IMR-90 (cell line): ENCODE data around the gene NAA10. TPM values are rescaled to one million over a fixed set of nuclear protein-coding genes. Genes with fewer than 3 reads are reported as not detected.

ENCODE experiments used
- ATAC-seq: fragments of 200-7000 bp; cut with Tn5 transposase; 2 replicates; pipeline ENCODE4 v1.9.1; 2020; ENCODE audit warnings: low read depth, mild to moderate bottlenecking, moderate library complexity
- BruUV-seq: library from RNA; stranded (reverse); fragments of 400-500 nt; replicated peaks from 2 replicates; lab custom pipeline; 2021; lab: Mats Ljungman, UMichigan
- CTCF ChIA-PET: fragments of 300-600 bp; formaldehyde crosslinking; extraction: SDS; loops from one replicate; lab custom pipeline; 2021; ENCODE audit warnings: antibody characterized with exemption; lab: Yijun Ruan, JAX
- POLR2A ChIA-PET: fragments of 300-600 bp; sonication (Branson Sonifier 250); formaldehyde crosslinking; loops from one replicate; lab custom pipeline; 2022; ENCODE audit warnings: antibody characterized with exemption; ENCODE audit not compliant: unreplicated experiment; lab: Charles Lee
- DNase-seq: peaks from one replicate; pipeline ENCODE4 v3.0.0; 2013
- H2AFZ ChIP-seq: replicated peaks from 2 replicates; pipeline ENCODE3; 2013; ENCODE audit warnings: low read length, mild to moderate bottlenecking; ENCODE audit not compliant: poor library complexity
- H2AK5ac ChIP-seq: 2 replicates; pipeline ENCODE4 v1.6.1; 2013; ENCODE audit warnings: low read depth, low read length, inconsistent platforms
- H2AK9ac ChIP-seq: replicated peaks from 2 replicates; pipeline ENCODE3; 2013; ENCODE audit warnings: mild to moderate bottlenecking, low read depth, low read length, moderate library complexity; ENCODE audit not compliant: poor library complexity
- H2BK120ac ChIP-seq: 2 replicates; pipeline ENCODE4 v1.6.1; 2013; ENCODE audit warnings: low read depth, low read length, inconsistent platforms
- H2BK15ac ChIP-seq: 3 replicates; pipeline ENCODE4 v1.6.1; 2013; ENCODE audit warnings: low read depth, low read length, inconsistent platforms
- H2BK20ac ChIP-seq: 2 replicates; pipeline ENCODE4 v1.6.1; 2013; ENCODE audit warnings: low read depth, mild to moderate bottlenecking, inconsistent platforms, low read length, moderate library complexity
- H2BK5ac ChIP-seq: 2 replicates; pipeline ENCODE4 v1.6.1; 2013; ENCODE audit warnings: mild to moderate bottlenecking, low read depth, low read length, inconsistent platforms; ENCODE audit not compliant: poor library complexity, severe bottlenecking
- H3K14ac ChIP-seq: replicated peaks from 2 replicates; pipeline ENCODE4 v1.6.1; 2013; ENCODE audit warnings: low read depth, low read length, inconsistent platforms
- H3K18ac ChIP-seq: 2 replicates; pipeline ENCODE4 v1.6.1; 2013; ENCODE audit warnings: low read depth, low read length, control low read depth
- H3K23ac ChIP-seq: 2 replicates; pipeline ENCODE4 v1.6.1; 2013; ENCODE audit warnings: low read depth, low read length, inconsistent platforms
- H3K27ac ChIP-seq: 2 replicates; pipeline ENCODE4 v1.5.1; 2013; ENCODE audit warnings: mild to moderate bottlenecking, control low read depth, low read length; ENCODE audit not compliant: insufficient read depth
- H3K27me3 ChIP-seq: 2 replicates; pipeline ENCODE4 v1.6.1; 2013; ENCODE audit warnings: low read length; ENCODE audit not compliant: control insufficient read depth, insufficient read depth
- H3K36me3 ChIP-seq: 2 replicates; pipeline ENCODE4 v1.6.1; 2013; ENCODE audit warnings: low read length, mixed read lengths; ENCODE audit not compliant: control insufficient read depth, insufficient read depth
- H3K4ac ChIP-seq: 2 replicates; pipeline ENCODE4 v1.6.1; 2013; ENCODE audit warnings: low read depth, low read length, inconsistent platforms
- H3K4me1 ChIP-seq: 2 replicates; pipeline ENCODE4 v1.6.1; 2013; ENCODE audit warnings: low read length, mixed read lengths; ENCODE audit not compliant: control insufficient read depth, insufficient read depth
- H3K4me2 ChIP-seq: 2 replicates; pipeline ENCODE4 v1.6.1; 2013; ENCODE audit warnings: low read depth, mild to moderate bottlenecking, control low read depth, low read length, moderate library complexity
- H3K4me3 ChIP-seq: 2 replicates; pipeline ENCODE4 v1.5.1; 2013; ENCODE audit warnings: low read depth, mild to moderate bottlenecking, control low read depth, low read length, moderate library complexity; ENCODE audit not compliant: insufficient read depth
- H3K56ac ChIP-seq: 2 replicates; pipeline ENCODE4 v1.6.1; 2013; ENCODE audit warnings: low read length, inconsistent platforms; ENCODE audit not compliant: insufficient read depth; ENCODE audit errors: extremely low read depth
- H3K79me1 ChIP-seq, 2 experiments: 2 replicates each; pipeline ENCODE4 v1.6.1; 2013; ENCODE audit warnings: low read length in 2 of 2, inconsistent platforms in 1 of 2, low read depth in 1 of 2
- H3K9ac ChIP-seq: 2 replicates; pipeline ENCODE4 v1.6.1; 2013; ENCODE audit warnings: low read depth, low read length, control low read depth
- H3K9me1 ChIP-seq: 2 replicates; pipeline ENCODE4 v1.6.1; 2013; ENCODE audit warnings: low read length, inconsistent platforms; ENCODE audit not compliant: insufficient read depth
- H3K9me3 ChIP-seq: 2 replicates; pipeline ENCODE4 v1.6.1; 2013; ENCODE audit warnings: low read length; ENCODE audit not compliant: control insufficient read depth, insufficient read depth
- H4K20me1 ChIP-seq: 2 replicates; pipeline ENCODE4 v1.6.1; 2013; ENCODE audit warnings: low read length, inconsistent platforms; ENCODE audit not compliant: insufficient read depth
- H4K5ac ChIP-seq: 2 replicates; pipeline ENCODE4 v1.6.1; 2013; ENCODE audit warnings: mild to moderate bottlenecking, low read depth, low read length, control low read depth
- H4K8ac ChIP-seq, 2 experiments: 2 replicates each; pipeline ENCODE4 v1.6.1; 2013; ENCODE audit warnings: low read depth in 2 of 2, low read length in 2 of 2, control low read depth in 1 of 2, inconsistent platforms in 1 of 2
- H4K91ac ChIP-seq: 2 replicates; pipeline ENCODE4 v1.6.1; 2013; ENCODE audit warnings: low read depth, low read length, inconsistent platforms; ENCODE audit not compliant: insufficient read depth
- BHLHE40 ChIP-seq: fragments of 150-350 bp; IDR thresholded peaks from 2 replicates; pipeline ENCODE4 v1.6.1; 2016; ENCODE audit warnings: mild to moderate bottlenecking, low read depth, low read length
- CTCF ChIP-seq: conservative IDR thresholded peaks from 2 replicates; pipeline ENCODE4 v1.5.1; 2012; ENCODE audit warnings: mild to moderate bottlenecking, low read depth, low read length, improper control_type of control experiment
- MAFK ChIP-seq: IDR thresholded peaks from 2 replicates; pipeline ENCODE4 v1.6.1; 2012; ENCODE audit warnings: low read depth, low read length, improper control_type of control experiment
- MXI1 ChIP-seq: IDR thresholded peaks from 2 replicates; pipeline ENCODE4 v1.6.1; 2012; ENCODE audit warnings: low read depth, mild to moderate bottlenecking, low read length, moderate library complexity, borderline replicate concordance
- NFE2L2 ChIP-seq: fragments of 150-350 bp; IDR thresholded peaks from 2 replicates; pipeline ENCODE4 v1.6.1; 2016; ENCODE audit warnings: low read depth, mild to moderate bottlenecking, low read length
- RCOR1 ChIP-seq: IDR thresholded peaks from 2 replicates; pipeline ENCODE4 v1.6.1; 2012; ENCODE audit warnings: mild to moderate bottlenecking, low read length, improper control_type of control experiment; ENCODE audit not compliant: insufficient replicate concordance
- WGBS, 2 experiments: methylation state at CpG; one replicate each; pipeline versions ENCODE4 v1.1.5 to v1.1.7; 2013; ENCODE audit warnings: missing lambda C conversion rate in 2 of 2; ENCODE audit not compliant: insufficient read length in 1 of 2; ENCODE audit errors: extremely low coverage in 2 of 2; 5-methylcytosine and 5-hydroxymethylcytosine counted together
- dilution Hi-C: fragments of 300-500 bp; cut with HindIII; formaldehyde crosslinking; loops from one replicate; pipeline ENCODE4 v1.14.3; 2018; ENCODE audit warnings: low sequenced_read_pairs; ENCODE audit not compliant: unreplicated experiment
- in situ Hi-C: fragments of 300-500 bp; cut with MboI; formaldehyde crosslinking; loops from 3 replicates; pipeline ENCODE4 v1.14.3; 2019; ENCODE audit warnings: low sequenced_read_pairs, inconsistent platforms, mixed read lengths
- intact Hi-C: fragments of 100-400 bp; cut with micrococcal nuclease; formaldehyde crosslinking; loops from 2 replicates; pipeline ENCODE4 v1.10.0; 2022
- polyA plus RNA-seq, 3 experiments: library from polyadenylated mRNA; depleted of rRNA; stranded (reverse); fragments of >200 nt; gene quantifications; 2 replicates each; pipeline ENCODE4 v1.2.3, GENCODE V29; 2012; ENCODE audit warnings: low replicate concordance in 1 of 3
- total RNA-seq: library from RNA; depleted of rRNA; stranded (reverse); fragments of >200 nt; gene quantifications from 2 replicates; pipeline ENCODE4 v1.2.3, GENCODE V29; 2012
- TF ChIP-seq, protein P1 (sequence below): fragments of 150-350 bp; IDR thresholded peaks from 2 replicates; pipeline ENCODE4 v1.6.1; 2016; ENCODE audit warnings: low read depth, mild to moderate bottlenecking, low read length, moderate library complexity, borderline replicate concordance
- TF ChIP-seq, protein P2 (sequence below): fragments of 150-350 bp; IDR thresholded peaks from 2 replicates; pipeline ENCODE4 v1.6.1; 2017; ENCODE audit warnings: mild to moderate bottlenecking, antibody characterized with exemption, low read length, low read depth

The NAA10 gene
- total and polyA plus RNA-seq, 2 of the 4 experiments (the other 2 are of a cell fraction), result 98.6 to 172 TPM

GRCh38 chrX:153968754-153969124, 33.9 kb upstream of the NAA10 start:
- no peak for TF ChIP-seq CTCF
- TF ChIP-seq RCOR1, result no peak
- no peak for TF ChIP-seq NFE2L2
- no peak for TF ChIP-seq MAFK
- TF ChIP-seq, protein P1, sequence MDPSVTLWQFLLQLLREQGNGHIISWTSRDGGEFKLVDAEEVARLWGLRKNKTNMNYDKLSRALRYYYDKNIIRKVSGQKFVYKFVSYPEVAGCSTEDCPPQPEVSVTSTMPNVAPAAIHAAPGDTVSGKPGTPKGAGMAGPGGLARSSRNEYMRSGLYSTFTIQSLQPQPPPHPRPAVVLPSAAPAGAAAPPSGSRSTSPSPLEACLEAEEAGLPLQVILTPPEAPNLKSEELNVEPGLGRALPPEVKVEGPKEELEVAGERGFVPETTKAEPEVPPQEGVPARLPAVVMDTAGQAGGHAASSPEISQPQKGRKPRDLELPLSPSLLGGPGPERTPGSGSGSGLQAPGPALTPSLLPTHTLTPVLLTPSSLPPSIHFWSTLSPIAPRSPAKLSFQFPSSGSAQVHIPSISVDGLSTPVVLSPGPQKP, result no peak
- TF ChIP-seq, protein P2, sequence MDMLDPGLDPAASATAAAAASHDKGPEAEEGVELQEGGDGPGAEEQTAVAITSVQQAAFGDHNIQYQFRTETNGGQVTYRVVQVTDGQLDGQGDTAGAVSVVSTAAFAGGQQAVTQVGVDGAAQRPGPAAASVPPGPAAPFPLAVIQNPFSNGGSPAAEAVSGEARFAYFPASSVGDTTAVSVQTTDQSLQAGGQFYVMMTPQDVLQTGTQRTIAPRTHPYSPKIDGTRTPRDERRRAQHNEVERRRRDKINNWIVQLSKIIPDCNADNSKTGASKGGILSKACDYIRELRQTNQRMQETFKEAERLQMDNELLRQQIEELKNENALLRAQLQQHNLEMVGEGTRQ, result no peak
- no peak for TF ChIP-seq MXI1
- TF ChIP-seq BHLHE40, result no peak
- Histone ChIP-seq H3K36me3 (peaks cover 4% of the 10 kb centered on the region; the same call in 1 of the 2 replicates), H2AFZ (no peak overlapping the region), H3K4ac (no peak overlapping the region; the same call in 1 of the 2 replicates), H2BK5ac (no peak overlapping the region), H3K9me3 (no peaks in the 10 kb centered on the region), H3K9me1 (peaks cover 11% of the 10 kb centered on the region; the same call in 1 of the 2 replicates), H4K91ac (no peak overlapping the region), H3K14ac (no peak overlapping the region), H4K20me1 (peaks cover 68% of the 10 kb centered on the region), H3K23ac (peak overlapping the region; percentile 65; the same call in 1 of the 2 replicates), H2AK5ac (no peak overlapping the region), H2AK9ac (peak overlapping the region; percentile 57), H4K5ac (no peak overlapping the region), H3K27me3 (no peaks in the 10 kb centered on the region), H3K4me1 (peaks cover 20% of the 10 kb centered on the region), H4K8ac (no peak overlapping the region), H2BK120ac (no peak overlapping the region), H3K56ac (no peak overlapping the region), H2BK15ac (no peak overlapping the region), H3K9ac (peak overlapping the region; percentile 93), H3K18ac (no peak overlapping the region), H2BK20ac (no peak overlapping the region), H3K4me2 (peak overlapping the region; percentile 81), H3K4me3 (peak overlapping the region; percentile 96; the same call in 1 of the 2 replicates), H3K27ac (peak overlapping the region; percentile 100; the same call in 1 of the 2 replicates), H3K79me1 (peaks cover 3 to 21% of the 10 kb centered on the region in 2 experiments; a peak in 2 of 4 replicates)
- ATAC-seq (no peak), DNase-seq (no peak)
- no TSS peak for BruUV-seq
- intact Hi-C loops (no loop called here), in situ Hi-C loops (loop anchor here (10.0 kb wide), 1 partner anchor 204 kb away; the partner anchor contains the start of gene PLXNB3), dilution Hi-C loops (no loop called here)
- CTCF ChIA-PET, result no interaction called here
- POLR2A ChIA-PET, result no interaction called here
- 50% methylated on average over 2 of the region's 12 CpGs; no CpG with 5 or more reads in 1 of the 2 experiments for WGBS, 2 experiments
